DOHH2 (cell line): ENCODE data around the gene CORO1C.
"Not testable (repeated sequence)": the region's sequence is repeated elsewhere in the genome, so short reads cannot be mapped to it uniquely, and the experiment has no call there.

Experiments used
- H3F3A ChIP-seq: fragments of 200-600 bp; sonication (generic), shearing (Covaris generic); 2 replicates; pipeline ENCODE4 v1.6.0; 2016; ENCODE audit warnings: antibody characterized with exemption, mild to moderate bottlenecking; ENCODE audit not compliant: control insufficient read depth, insufficient read depth
- H3K27ac ChIP-seq: fragments of 200-600 bp; sonication (generic); 2 replicates; pipeline ENCODE4 v1.5.1; 2014; ENCODE audit warnings: low read depth, mild to moderate bottlenecking, low read length, moderate library complexity
- H3K27me3 ChIP-seq: fragments of 200-600 bp; sonication (generic); 2 replicates; pipeline ENCODE4 v1.6.1; 2014; ENCODE audit warnings: mild to moderate bottlenecking, low read length, mixed read lengths; ENCODE audit not compliant: control insufficient read depth
- H3K36me3 ChIP-seq: fragments of 200-600 bp; sonication (generic); 2 replicates; pipeline ENCODE4 v1.6.1; 2014; ENCODE audit warnings: mild to moderate bottlenecking, low read length, moderate library complexity, mixed read lengths; ENCODE audit not compliant: control insufficient read depth
- H3K4me1 ChIP-seq: fragments of 200-600 bp; sonication (generic); 2 replicates; pipeline ENCODE4 v1.6.1; 2014; ENCODE audit warnings: mild to moderate bottlenecking, low read length, mixed read lengths; ENCODE audit not compliant: control insufficient read depth
- H3K4me2 ChIP-seq: fragments of 200-600 bp; sonication (generic); 2 replicates; pipeline ENCODE4 v1.6.0; 2014; ENCODE audit warnings: mild to moderate bottlenecking, low read length, moderate library complexity
- H3K4me3 ChIP-seq: fragments of 200-600 bp; sonication (generic); 2 replicates; pipeline ENCODE4 v1.5.1; 2014; ENCODE audit warnings: mild to moderate bottlenecking, low read length, mixed read lengths
- H3K79me2 ChIP-seq: fragments of 200-600 bp; sonication (generic); 2 replicates; pipeline ENCODE4 v1.6.1; 2014; ENCODE audit warnings: mild to moderate bottlenecking, low read length, mixed read lengths; ENCODE audit not compliant: control insufficient read depth
- H3K9me2 ChIP-seq: fragments of 200-600 bp; sonication (generic); replicated peaks from 2 replicates; pipeline ENCODE4 v1.6.1; 2014; ENCODE audit warnings: mild to moderate bottlenecking, low read length, mixed read lengths; ENCODE audit not compliant: control insufficient read depth
- H3K9me3 ChIP-seq: fragments of 200-600 bp; sonication (generic); 2 replicates; pipeline ENCODE4 v1.6.1; 2014; ENCODE audit warnings: antibody characterized with exemption, low read length, mixed read lengths; ENCODE audit not compliant: control insufficient read depth, insufficient read depth
- H4K20me1 ChIP-seq: fragments of 200-600 bp; sonication (generic); 2 replicates; pipeline ENCODE4 v1.6.0; 2014; ENCODE audit warnings: low read depth, mild to moderate bottlenecking, antibody characterized with exemption, low read length, moderate library complexity; ENCODE audit not compliant: control insufficient read depth, insufficient read depth
- CTCF ChIP-seq: fragments of 200-600 bp; sonication (generic); IDR thresholded peaks from one replicate; pipeline ENCODE4 v1.5.1; 2014; ENCODE audit warnings: antibody characterized with exemption, mild to moderate bottlenecking, low read depth, low read length; ENCODE audit not compliant: poor library complexity, severe bottlenecking
- EZH2phosphoT487 ChIP-seq: fragments of 200-600 bp; sonication (generic); IDR thresholded peaks from 2 replicates; pipeline ENCODE4 v1.6.1; 2017; ENCODE audit warnings: borderline replicate concordance, mild to moderate bottlenecking, antibody characterized with exemption, low read length, moderate library complexity, mixed read lengths

The CORO1C gene

DNA sequence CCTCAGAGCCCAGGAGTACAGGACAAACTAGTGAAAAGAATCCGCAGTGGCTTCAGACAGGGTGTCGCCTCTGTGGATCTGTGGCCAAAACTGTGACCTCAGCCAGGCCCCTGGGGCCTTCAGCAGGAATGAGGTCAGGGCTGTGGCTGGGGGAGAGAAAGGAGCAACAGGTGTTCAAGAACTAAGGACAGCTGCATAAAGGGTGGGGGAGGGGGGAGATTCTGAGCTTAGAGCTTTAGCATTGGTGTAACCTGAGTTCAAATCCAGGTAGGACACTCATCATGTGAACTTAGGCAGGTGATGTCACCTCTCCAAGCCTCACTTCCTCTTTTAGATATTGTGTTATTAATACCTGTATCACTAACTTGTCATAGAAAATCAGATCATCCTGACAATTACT, 40.9 kb upstream of the CORO1C start:
- Histone ChIP-seq H3K4me3 (no peak overlapping the region), H3K4me2 (peak overlapping the region; percentile 13; the same call in 1 of the 2 replicates), H3K79me2 (no peaks in the 10 kb centered on the region), H3F3A (no peaks in the 10 kb centered on the region), H4K20me1 (no peaks in the 10 kb centered on the region), H3K4me1 (peaks cover 19% of the 10 kb centered on the region), H3K27ac (no peak overlapping the region), H3K27me3 (peaks cover 28% of the 10 kb centered on the region), H3K36me3 (no peaks in the 10 kb centered on the region), H3K9me2 (no peaks in the 10 kb centered on the region), H3K9me3 (no peaks in the 10 kb centered on the region)
- TF ChIP-seq CTCF (no peak), EZH2phosphoT487 (no peak)

DNA sequence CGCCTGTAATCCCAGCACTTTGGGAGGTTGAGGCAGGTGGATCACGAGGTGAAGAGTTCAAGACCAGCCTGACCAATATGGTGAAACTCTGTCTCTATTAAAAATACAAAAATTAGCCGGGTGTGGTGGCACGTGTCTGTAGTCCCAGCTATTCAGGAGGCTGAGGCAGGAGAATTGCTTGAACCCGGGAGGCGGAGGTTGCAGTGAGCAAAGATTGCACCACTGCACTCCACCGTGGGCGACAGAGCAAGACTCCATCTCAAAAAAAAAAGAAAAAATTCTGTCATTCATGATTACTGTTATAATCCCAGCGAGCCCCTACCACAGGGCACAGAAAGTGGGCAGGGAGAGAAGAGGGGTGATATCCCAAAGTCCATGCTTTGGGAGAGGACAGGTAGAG, 40.5 kb upstream of the CORO1C start:
- H3K27ac ChIP-seq, H3K9me2 ChIP-seq, H3K79me2 ChIP-seq, H3K9me3 ChIP-seq, H3K36me3 ChIP-seq, H4K20me1 ChIP-seq, H3F3A ChIP-seq, H3K4me3 ChIP-seq: not testable (repeated sequence)
- peaks cover 19% of the 10 kb centered on the region for H3K4me1 ChIP-seq
- H3K27me3 ChIP-seq = peaks cover 27% of the 10 kb centered on the region
- peak overlapping the region; percentile 13; the same call in 1 of the 2 replicates for H3K4me2 ChIP-seq

DNA sequence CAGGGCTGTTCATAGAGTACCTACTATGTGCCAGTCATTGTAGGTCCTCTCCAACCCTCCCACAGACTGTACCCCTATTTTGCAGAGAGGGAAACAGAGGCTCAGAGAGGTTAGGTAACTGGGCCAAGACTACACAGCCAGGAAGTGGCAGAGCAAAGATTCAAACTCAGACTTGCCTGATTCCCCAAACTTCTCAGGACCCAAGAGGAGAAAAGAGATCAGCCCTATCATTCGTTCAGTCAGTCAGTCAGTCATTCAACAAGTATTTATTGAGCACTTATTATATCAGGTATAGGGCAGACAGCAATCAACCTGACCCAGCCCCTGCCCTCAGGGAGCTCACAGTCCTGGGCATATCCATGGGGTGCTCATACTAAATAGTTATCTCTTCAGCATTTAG, 39.6 kb upstream of the CORO1C start:
- H3K4me1 ChIP-seq = peaks cover 22% of the 10 kb centered on the region
- TF ChIP-seq CTCF = no peak
- no peak for TF ChIP-seq EZH2phosphoT487
- H3K4me2 ChIP-seq = no peak overlapping the region
- no peak overlapping the region for H3K4me3 ChIP-seq
- peaks cover 27% of the 10 kb centered on the region for H3K27me3 ChIP-seq
- H3K9me3 ChIP-seq = no peaks in the 10 kb centered on the region
- H3K27ac ChIP-seq = no peak overlapping the region
- H3K79me2 ChIP-seq = no peaks in the 10 kb centered on the region
- H3K36me3 ChIP-seq = no peaks in the 10 kb centered on the region
- no peaks in the 10 kb centered on the region for H4K20me1 ChIP-seq
- no peaks in the 10 kb centered on the region for H3F3A ChIP-seq
- no peaks in the 10 kb centered on the region for H3K9me2 ChIP-seq

- Histone ChIP-seq H4K20me1 (no peaks in the 10 kb centered on the region), H3F3A (no peaks in the 10 kb centered on the region), H3K9me2 (no peaks in the 10 kb centered on the region), H3K27ac (no peak overlapping the region), H3K4me1 (peaks cover 22% of the 10 kb centered on the region), H3K4me2 (no peak overlapping the region), H3K9me3 (no peaks in the 10 kb centered on the region), H3K79me2 (no peaks in the 10 kb centered on the region), H3K4me3 (no peak overlapping the region), H3K36me3 (no peaks in the 10 kb centered on the region), H3K27me3 (peaks cover 27% of the 10 kb centered on the region)
- TF ChIP-seq CTCF = no peak
- no peak for TF ChIP-seq EZH2phosphoT487
Observed at GRCh38 chr12:108770269-108770829, 39.0 kb upstream of the CORO1C start.
